Heart right ventricle (tissue), 16 donors: Measurements from ENCODE around the gene UTP20. TPM values are rescaled to one million over a fixed set of nuclear protein-coding genes. Genes with fewer than 3 reads are reported as not detected.

ENCODE experiments used
- ATAC-seq, 8 donors: fragments of 200-7000 bp; cut with Tn5 transposase; one replicate each; pipeline ENCODE4 v1.9.1; 2020; ENCODE audit warnings: mild to moderate bottlenecking in 8 of 8, moderate library complexity in 8 of 8, moderate number of reproducible peaks in 1 of 8
- DNase-seq, 2 donors: peaks; one replicate each; pipeline ENCODE4 v3.0.0-alpha.2; 2020
- H3K27ac ChIP-seq, 10 donors: fragments of 200-600 bp; sonication (generic) in 2 of 10; one replicate each; pipeline versions ENCODE4 v1.5.0 to v1.8.0; 2020 to 2022; ENCODE audit warnings: mild to moderate bottlenecking in 3 of 10
- H3K27me3 ChIP-seq, 7 donors: fragments of 200-600 bp; one replicate each; pipeline ENCODE4 v1.8.0; 2021 to 2022; ENCODE audit warnings: mild to moderate bottlenecking in 2 of 7
- H3K36me3 ChIP-seq, 9 donors: fragments of 200-600 bp; sonication (generic) in 1 of 9; one replicate each; pipeline versions ENCODE4 v1.5.0 to v1.8.0; 2020 to 2022; ENCODE audit warnings: mild to moderate bottlenecking in 2 of 9
- H3K4me1 ChIP-seq, 9 donors: fragments of 200-600 bp; sonication (generic) in 1 of 9; one replicate each; pipeline versions ENCODE4 v1.5.0 to v1.8.0; 2020 to 2022; ENCODE audit warnings: mild to moderate bottlenecking in 4 of 9
- H3K4me3 ChIP-seq, 10 donors: fragments of 200-600 bp; sonication (generic) in 2 of 10; one replicate each; pipeline versions ENCODE4 v1.5.0 to v1.8.0; 2020 to 2022; ENCODE audit warnings: mild to moderate bottlenecking in 7 of 10, moderate library complexity in 2 of 10
- H3K9me3 ChIP-seq, 11 donors: fragments of 200-600 bp in 10 of 11; sonication (generic) in 2 of 11; one replicate each; pipeline versions ENCODE4 v1.5.0 to v1.8.0; 2013 to 2022; ENCODE audit warnings: mild to moderate bottlenecking in 2 of 11, control low read depth in 1 of 11, moderate library complexity in 1 of 11
- WGBS, 2 donors: extraction: QIAGEN DNeasy Blood & Tissue Kit; methylation state at CpG; one replicate each; pipeline ENCODE4 v1.1.7; 2013; ENCODE audit warnings: inconsistent platforms in 1 of 2; 5-methylcytosine and 5-hydroxymethylcytosine counted together
- intact Hi-C, 10 donors: fragments of 100-400 bp; cut with DNase I; formaldehyde crosslinking; loops; one replicate each; pipeline versions ENCODE4 v1.11.1 to v1.14.2; 2022
- polyA plus RNA-seq, 2 donors: library from polyadenylated mRNA; stranded (reverse); fragments of 200-250 nt; gene quantifications; one replicate each; pipeline ENCODE4 v1.2.3, GENCODE V29; 2013
- total RNA-seq, 10 donors: library from RNA; stranded (reverse); fragmentation: NEBNext Ultra II Directional in 3 of 10; extraction: Animal tissue kit (Norgen Biotek cat#: 25700) in 3 of 10; gene quantifications; one replicate each; pipeline versions ENCODE4 v1.2.1 to v1.2.4, GENCODE V29; 2021 to 2023
- TF ChIP-seq, protein P1 (sequence below), 9 donors: fragments of 200-600 bp; sonication (generic) in 2 of 9; IDR thresholded peaks; one replicate each; pipeline versions ENCODE4 v1.5.0 to v1.8.0; 2021 to 2022; ENCODE audit warnings: antibody characterized with exemption in 9 of 9, mild to moderate bottlenecking in 5 of 9, moderate library complexity in 1 of 9
- donor health status: Arrhythmogenic right ventricular cardiomyopathy.
- donor health status: ischemic (EF 13 %, LVEDD 7.1; RV severe dilation, severe dysfunction).
- donor health status: healthy with polysubstance abuse.
- donor health status: DM: no; HTN: yes; CAD: no.
- donor health status: DM: no; HTN: no; CAD: no.
- donor health status: ischemic (EF 25% LVEDD 6.9; RV normal size, moderate dysfunction).
- donor health status: ischemic (EF 25% LVEDD 5.7; RV mildly dilated, moderate dysfunction).
- donor health status: healthy.
- donor health status: DM: yes; HTN: yes; CAD: no.
- donor health status: Ischemic cardiomyopathy.
- donor health status: ischemic (EF 35%, LVEDD 5.7; RV mildly dilated, moderate dysfunction).
- donor health status: nonischemic (EF 11% LVEDD 7.7; RV severe dilation, severe dysfunction).
- donor health status: DM: yes; HTN: yes; CAD: no.
- donor health status: PGD.
- donor health status: ischemic (EF 29% LVEDD 5.4; RV normal size, mild dysfunction).
- donor health status: nonischemic (EF 23%, LVEDD 6.1; RV moderate dilation, normal function).

The UTP20 gene
- total and polyA plus RNA-seq, 12 donors: 1.5 to 8.5 (median 6.5) TPM

DNA sequence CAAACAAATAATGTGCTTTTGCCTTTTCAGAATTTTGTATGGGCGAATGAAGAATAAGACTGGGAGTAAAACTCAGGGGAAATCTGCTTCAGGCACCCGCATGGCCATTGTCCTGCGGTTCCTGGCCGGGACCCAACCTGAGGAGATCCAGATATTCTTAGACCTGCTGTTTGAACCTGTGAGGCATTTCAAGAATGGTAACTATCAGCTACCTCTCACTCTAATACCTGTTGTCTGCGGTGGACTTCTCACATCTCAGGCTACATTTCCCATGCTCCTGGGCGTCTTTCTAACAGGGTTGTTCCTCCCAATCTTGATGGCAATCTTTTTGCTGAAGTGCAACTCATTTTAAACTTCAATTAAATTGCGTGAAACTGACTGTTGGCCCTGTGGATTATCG, 47.1 kb downstream of the UTP20 start:
- Histone ChIP-seq H3K27me3 (no peaks in the 10 kb centered on the region), H3K4me3 (no peak overlapping the region), H3K27ac (no peak overlapping the region), H3K4me1 (no peaks in the 10 kb centered on the region), H3K36me3 (peaks cover 0 to 89% (median 32%) of the 10 kb centered on the region in 9 donors), H3K9me3 (no peaks in the 10 kb centered on the region)
- TF ChIP-seq, protein P1, sequence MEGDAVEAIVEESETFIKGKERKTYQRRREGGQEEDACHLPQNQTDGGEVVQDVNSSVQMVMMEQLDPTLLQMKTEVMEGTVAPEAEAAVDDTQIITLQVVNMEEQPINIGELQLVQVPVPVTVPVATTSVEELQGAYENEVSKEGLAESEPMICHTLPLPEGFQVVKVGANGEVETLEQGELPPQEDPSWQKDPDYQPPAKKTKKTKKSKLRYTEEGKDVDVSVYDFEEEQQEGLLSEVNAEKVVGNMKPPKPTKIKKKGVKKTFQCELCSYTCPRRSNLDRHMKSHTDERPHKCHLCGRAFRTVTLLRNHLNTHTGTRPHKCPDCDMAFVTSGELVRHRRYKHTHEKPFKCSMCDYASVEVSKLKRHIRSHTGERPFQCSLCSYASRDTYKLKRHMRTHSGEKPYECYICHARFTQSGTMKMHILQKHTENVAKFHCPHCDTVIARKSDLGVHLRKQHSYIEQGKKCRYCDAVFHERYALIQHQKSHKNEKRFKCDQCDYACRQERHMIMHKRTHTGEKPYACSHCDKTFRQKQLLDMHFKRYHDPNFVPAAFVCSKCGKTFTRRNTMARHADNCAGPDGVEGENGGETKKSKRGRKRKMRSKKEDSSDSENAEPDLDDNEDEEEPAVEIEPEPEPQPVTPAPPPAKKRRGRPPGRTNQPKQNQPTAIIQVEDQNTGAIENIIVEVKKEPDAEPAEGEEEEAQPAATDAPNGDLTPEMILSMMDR (IDR thresholded peaks at IDR 0.05): no peak
- no peak for DNase-seq
- ATAC-seq: no peak
- 92 to 95% methylated on average over 8 of the region's 8 CpGs for WGBS, 2 donors
- intact Hi-C loops: no loop called here

DNA sequence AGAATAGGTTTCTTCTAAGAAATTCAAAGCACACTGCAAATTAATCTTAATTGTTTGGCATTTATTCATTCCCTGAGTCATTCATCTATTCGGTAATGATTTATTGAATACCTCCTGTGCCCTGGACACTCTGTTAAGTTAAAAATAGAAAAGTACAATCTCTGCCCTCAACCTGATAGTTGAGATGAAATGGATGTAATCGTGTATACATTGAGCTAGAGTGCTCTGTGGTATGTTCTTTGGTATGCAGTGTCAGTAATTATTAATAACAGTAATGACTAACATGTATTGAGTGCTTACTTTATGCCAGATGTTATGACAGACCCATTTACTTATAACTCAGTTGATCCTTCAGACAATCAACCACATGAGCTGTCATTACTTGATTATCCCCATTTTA, 47.6 kb downstream of the UTP20 start:
- no peak for DNase-seq
- H3K27ac ChIP-seq: no peak overlapping the region
- WGBS, 2 donors: 75% methylated on average over 2 of the region's 2 CpGs
- H3K36me3 ChIP-seq: peaks cover 0 to 89% (median 30%) of the 10 kb centered on the region in 9 donors
- no peaks in the 10 kb centered on the region for H3K9me3 ChIP-seq
- no peaks in the 10 kb centered on the region for H3K27me3 ChIP-seq
- no peak overlapping the region for H3K4me3 ChIP-seq
- TF ChIP-seq, protein P1 (IDR thresholded peaks at IDR 0.05): no peak
- intact Hi-C loops: no loop called here
- H3K4me1 ChIP-seq: no peaks in the 10 kb centered on the region
- ATAC-seq: no peak

DNA sequence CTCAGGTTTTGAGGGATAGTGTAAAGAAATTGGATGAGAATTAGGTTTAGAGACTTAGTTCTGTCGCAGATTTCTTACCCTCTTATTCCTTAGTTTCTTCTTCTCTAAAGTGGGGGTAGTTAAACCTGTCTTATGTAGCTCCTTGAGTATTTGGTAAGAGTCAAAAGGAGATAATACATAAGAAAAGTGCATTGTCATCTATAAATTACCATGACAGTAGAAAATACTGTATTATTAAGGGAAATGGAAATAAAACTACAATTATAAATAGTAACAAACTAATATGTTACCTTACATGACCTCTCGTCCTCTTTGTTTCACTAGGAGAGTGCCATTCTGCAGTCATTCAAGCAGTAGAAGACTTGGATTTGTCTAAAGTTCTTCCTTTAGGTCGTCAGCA, 49.0 kb downstream of the UTP20 start:
- H3K36me3 ChIP-seq: peaks cover 0 to 96% (median 30%) of the 10 kb centered on the region in 9 donors
- DNase-seq (no peak), ATAC-seq (no peak)
- H3K27ac ChIP-seq: no peak overlapping the region
- H3K4me3 ChIP-seq: no peak overlapping the region
- H3K4me1 ChIP-seq: no peaks in the 10 kb centered on the region
- no peaks in the 10 kb centered on the region for H3K27me3 ChIP-seq
- intact Hi-C loops: no loop called here
- WGBS, 2 donors: 95% methylated on average over 3 of the region's 3 CpGs
- H3K9me3 ChIP-seq: no peaks in the 10 kb centered on the region
- TF ChIP-seq, protein P1 (IDR thresholded peaks at IDR 0.05): no peak

DNA sequence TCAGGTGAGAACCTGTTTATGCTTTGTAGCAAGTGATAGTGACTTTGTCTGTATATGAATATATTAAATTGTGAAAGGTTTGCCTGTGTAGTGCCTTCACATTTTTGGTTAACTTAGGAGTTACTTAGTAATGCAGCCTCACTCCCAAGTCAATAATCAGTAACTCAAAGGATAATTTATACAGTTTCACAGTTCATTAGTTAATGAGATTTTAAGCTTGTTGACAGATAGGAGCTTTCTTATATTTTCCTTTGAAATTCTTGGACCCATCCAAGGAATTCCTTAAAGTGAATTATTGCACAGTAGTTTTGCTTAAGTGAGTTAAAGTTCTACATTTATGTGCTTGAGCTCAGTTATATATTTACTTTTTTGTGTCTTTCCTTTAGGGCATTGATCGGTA, 50.7 kb downstream of the UTP20 start:
- TF ChIP-seq, protein P1 (IDR thresholded peaks at IDR 0.05): no peak
- ATAC-seq: no peak
- H3K27me3 ChIP-seq: no peaks in the 10 kb centered on the region
- H3K36me3 ChIP-seq: peaks cover 0 to 99% (median 35%) of the 10 kb centered on the region in 9 donors
- intact Hi-C loops: no loop called here
- no peak for DNase-seq
- 50 to 98% methylated on average over 1 of the region's 1 CpG for WGBS, 2 donors
- no peaks in the 10 kb centered on the region for H3K9me3 ChIP-seq
- H3K27ac ChIP-seq: no peak overlapping the region
- no peaks in the 10 kb centered on the region for H3K4me1 ChIP-seq
- no peak overlapping the region for H3K4me3 ChIP-seq
